D721Med (cell line): ENCODE data around the gene SLIT1.

Experiments
- DNase-seq: peaks from one replicate; pipeline ENCODE4 v3.0.0; 2011; ENCODE audit warnings: low spot score; ENCODE audit not compliant: insufficient read length
- FAIRE-seq: peaks from 2 replicates; lab custom pipeline; 2011; peaks lifted over from hg19 to GRCh38; lab: Jason Lieb, UNC
- CTCF ChIP-seq: IDR thresholded peaks from 2 replicates; pipeline ENCODE4 v1.5.1; 2012; ENCODE audit warnings: mild to moderate bottlenecking, control low read depth; ENCODE audit not compliant: insufficient read depth; ENCODE audit errors: missing control alignments

The SLIT1 gene

GRCh38 chr10:97096261-97097083 is 89.3 kb downstream of the SLIT1 start:
- FAIRE-seq (no peak), DNase-seq (no peak)
- TF ChIP-seq CTCF, result no peak

- FAIRE-seq (no peak), DNase-seq (no peak)
- TF ChIP-seq CTCF, result no peak
Observed at GRCh38 chr10:97095701-97096260, 90.0 kb downstream of the SLIT1 start.

GRCh38 chr10:97090644-97091043 is 95.1 kb downstream of the SLIT1 start:
- DNase-seq (no peak), FAIRE-seq (no peak)

GRCh38 chr10:97090035-97090434 is 95.7 kb downstream of the SLIT1 start:
- FAIRE-seq (no peak), DNase-seq (no peak)
- TF ChIP-seq CTCF, result no peak

More at GRCh38 chr10:97090644-97091043, 95.1 kb downstream of the SLIT1 start:
- no peak for TF ChIP-seq CTCF

- DNase-seq, result no peak
- no peak for TF ChIP-seq CTCF
- no peak for FAIRE-seq
Observed at GRCh38 chr10:97089209-97089870, 96.4 kb downstream of the SLIT1 start.

- no peak for TF ChIP-seq CTCF
- no peak for FAIRE-seq
- DNase-seq, result no peak
Observed at GRCh38 chr10:97087296-97087695, 98.5 kb downstream of the SLIT1 start.
